OCI-LY3 (cell line): ENCODE data around the gene NID1.

ENCODE experiments used
- H2AFZ ChIP-seq: fragments of 200-600, 300-600 bp; shearing (Covaris generic); 2 replicates; pipeline ENCODE4 v1.6.0; 2014; ENCODE audit warnings: antibody characterized with exemption, low read depth, low read length
- H3K27ac ChIP-seq: fragments of 200-600, 300-600 bp; sonication (generic); 2 replicates; pipeline ENCODE4 v1.5.1; 2014; ENCODE audit warnings: mild to moderate bottlenecking, low read length, moderate library complexity, mixed read lengths
- H3K27me3 ChIP-seq: fragments of 200-600, 300-600 bp; sonication (generic); 2 replicates; pipeline ENCODE4 v1.6.1; 2014; ENCODE audit warnings: low read depth, low read length, mixed read lengths
- H3K36me3 ChIP-seq: fragments of 200-600, 300-600 bp; sonication (generic); replicated peaks from 2 replicates; pipeline ENCODE3; 2014; ENCODE audit warnings: low read depth, low read length, mixed read lengths
- H3K4me1 ChIP-seq: fragments of 300-600, 200-600 bp; sonication (generic); 2 replicates; pipeline ENCODE4 v1.6.1; 2014; ENCODE audit warnings: low read length, mixed read lengths
- H3K4me2 ChIP-seq: fragments of 200-600, 300-600 bp; sonication (generic); 2 replicates; pipeline ENCODE4 v1.6.1; 2014; ENCODE audit warnings: low read length, mixed read lengths
- H3K4me3 ChIP-seq: fragments of 300-600, 200-600 bp; sonication (generic); 2 replicates; pipeline ENCODE4 v1.5.1; 2014; ENCODE audit warnings: antibody characterized with exemption, mild to moderate bottlenecking, low read length, moderate library complexity
- H3K79me2 ChIP-seq: fragments of 300-600, 200-600 bp; shearing (Covaris generic); 2 replicates; pipeline ENCODE4 v1.6.1; 2014; ENCODE audit warnings: mild to moderate bottlenecking, low read length, mixed read lengths
- H3K9ac ChIP-seq: fragments of 300-600, 200-600 bp; shearing (Covaris generic); 2 replicates; pipeline ENCODE4 v1.6.0; 2014; ENCODE audit warnings: mild to moderate bottlenecking, low read length, moderate library complexity
- H3K9me3 ChIP-seq: fragments of 200-600, 300-600 bp; shearing (Covaris generic); 2 replicates; pipeline ENCODE4 v1.6.1; 2014; ENCODE audit warnings: low read length, mixed read lengths; ENCODE audit not compliant: insufficient read depth
- H4K20me1 ChIP-seq: fragments of 200-600, 300-600 bp; sonication (generic); 2 replicates; pipeline ENCODE4 v1.6.1; 2016; ENCODE audit warnings: low read length, mixed read lengths; ENCODE audit not compliant: insufficient read depth
- EZH2phosphoT487 ChIP-seq: fragments of 200-600 bp; shearing (Covaris generic); IDR thresholded peaks from 2 replicates; pipeline ENCODE4 v1.6.1; 2018; ENCODE audit warnings: antibody characterized with exemption, mixed run types, low read depth
- TF ChIP-seq, protein P1 (sequence below): fragments of 200-600, 300-600 bp; sonication (generic); IDR thresholded peaks from 2 replicates; pipeline ENCODE4 v1.5.1; 2014; ENCODE audit warnings: antibody characterized with exemption, low read length, low read depth

NID1 gene

DNA sequence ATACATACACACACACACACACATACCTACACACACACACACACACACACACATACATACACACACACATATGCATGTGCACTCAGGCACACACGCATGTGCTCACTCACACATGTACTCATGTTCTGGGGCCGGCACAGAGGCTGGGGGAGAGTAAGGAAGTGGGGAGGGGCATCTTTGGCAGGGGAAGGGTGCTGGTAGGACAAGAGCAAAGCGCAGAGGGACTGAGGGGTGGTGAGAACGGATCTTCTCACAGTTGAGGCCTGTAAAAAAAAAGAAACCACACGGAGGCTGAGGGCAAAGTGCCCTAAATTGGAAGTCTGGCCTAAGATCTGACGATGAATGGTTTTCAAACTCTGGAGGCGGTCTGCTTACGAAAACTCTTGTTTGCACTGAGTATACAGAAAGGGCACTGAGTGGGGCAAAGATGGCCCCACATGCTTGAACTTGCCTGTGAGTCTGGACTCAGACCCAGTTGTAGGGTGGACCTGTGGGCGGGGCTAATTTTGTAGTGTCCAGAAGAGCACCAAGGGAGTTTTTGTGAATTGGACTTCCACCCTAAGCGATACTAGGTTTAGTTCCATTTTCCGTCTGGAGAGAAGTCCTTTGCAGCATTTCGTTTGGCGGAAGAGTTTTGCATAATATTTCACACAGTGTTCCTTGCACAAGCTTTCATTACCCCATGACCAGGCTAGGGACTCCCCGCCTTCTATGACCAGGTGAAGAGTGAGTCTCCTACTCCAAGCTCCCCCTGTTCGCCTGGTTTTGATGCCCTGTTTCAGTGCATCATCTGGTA is 118.9 kb downstream of the NID1 start:
- Histone ChIP-seq H3K9me3 (no peaks in the 10 kb centered on the region), H3K36me3 (no peaks in the 10 kb centered on the region), H3K9ac (no peak overlapping the region), H3K4me1 (peaks cover 11% of the 10 kb centered on the region), H3K27me3 (peaks cover 56% of the 10 kb centered on the region), H3K4me2 (peak overlapping the region; percentile 50), H4K20me1 (no peaks in the 10 kb centered on the region), H2AFZ (no peak overlapping the region), H3K27ac (no peak overlapping the region), H3K79me2 (no peaks in the 10 kb centered on the region), H3K4me3 (peak overlapping the region; percentile 35; the same call in 1 of the 2 replicates)
- TF ChIP-seq, protein P1, sequence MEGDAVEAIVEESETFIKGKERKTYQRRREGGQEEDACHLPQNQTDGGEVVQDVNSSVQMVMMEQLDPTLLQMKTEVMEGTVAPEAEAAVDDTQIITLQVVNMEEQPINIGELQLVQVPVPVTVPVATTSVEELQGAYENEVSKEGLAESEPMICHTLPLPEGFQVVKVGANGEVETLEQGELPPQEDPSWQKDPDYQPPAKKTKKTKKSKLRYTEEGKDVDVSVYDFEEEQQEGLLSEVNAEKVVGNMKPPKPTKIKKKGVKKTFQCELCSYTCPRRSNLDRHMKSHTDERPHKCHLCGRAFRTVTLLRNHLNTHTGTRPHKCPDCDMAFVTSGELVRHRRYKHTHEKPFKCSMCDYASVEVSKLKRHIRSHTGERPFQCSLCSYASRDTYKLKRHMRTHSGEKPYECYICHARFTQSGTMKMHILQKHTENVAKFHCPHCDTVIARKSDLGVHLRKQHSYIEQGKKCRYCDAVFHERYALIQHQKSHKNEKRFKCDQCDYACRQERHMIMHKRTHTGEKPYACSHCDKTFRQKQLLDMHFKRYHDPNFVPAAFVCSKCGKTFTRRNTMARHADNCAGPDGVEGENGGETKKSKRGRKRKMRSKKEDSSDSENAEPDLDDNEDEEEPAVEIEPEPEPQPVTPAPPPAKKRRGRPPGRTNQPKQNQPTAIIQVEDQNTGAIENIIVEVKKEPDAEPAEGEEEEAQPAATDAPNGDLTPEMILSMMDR, result no peak
- TF ChIP-seq EZH2phosphoT487, result no peak

DNA sequence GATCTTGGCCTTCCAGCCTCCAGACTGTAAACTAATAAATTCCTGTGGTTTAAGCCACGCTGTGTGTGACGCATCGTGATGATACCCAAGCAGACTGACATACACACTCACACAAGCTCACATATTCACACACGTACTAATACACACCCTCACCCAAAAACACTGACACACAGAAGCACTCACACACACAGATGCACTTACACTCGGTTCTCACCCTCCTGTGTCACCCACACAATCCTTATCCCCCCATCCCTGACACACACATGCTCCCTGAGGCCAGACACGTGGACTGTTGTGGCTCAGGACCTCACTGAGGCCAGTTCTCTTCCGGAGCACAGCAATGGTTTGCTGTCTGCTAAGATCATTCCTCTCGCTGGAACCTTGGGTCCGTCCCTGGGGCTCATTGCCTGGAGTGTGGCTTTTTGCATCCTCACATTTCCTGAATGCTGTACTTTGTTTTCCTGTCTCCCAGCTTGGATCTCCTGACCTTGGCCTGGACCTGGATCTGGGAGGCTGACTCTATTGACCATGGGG is 121.2 kb downstream of the NID1 start:
- TF ChIP-seq EZH2phosphoT487, result no peak
- TF ChIP-seq, protein P1, result no peak
- Histone ChIP-seq H3K27me3 (peaks cover 57% of the 10 kb centered on the region), H3K4me1 (peaks cover 20% of the 10 kb centered on the region), H3K9me3 (no peaks in the 10 kb centered on the region), H3K4me3 (no peak overlapping the region), H2AFZ (no peak overlapping the region), H3K9ac (no peak overlapping the region), H4K20me1 (no peaks in the 10 kb centered on the region), H3K79me2 (no peaks in the 10 kb centered on the region), H3K4me2 (no peak overlapping the region), H3K27ac (no peak overlapping the region), H3K36me3 (no peaks in the 10 kb centered on the region)

DNA sequence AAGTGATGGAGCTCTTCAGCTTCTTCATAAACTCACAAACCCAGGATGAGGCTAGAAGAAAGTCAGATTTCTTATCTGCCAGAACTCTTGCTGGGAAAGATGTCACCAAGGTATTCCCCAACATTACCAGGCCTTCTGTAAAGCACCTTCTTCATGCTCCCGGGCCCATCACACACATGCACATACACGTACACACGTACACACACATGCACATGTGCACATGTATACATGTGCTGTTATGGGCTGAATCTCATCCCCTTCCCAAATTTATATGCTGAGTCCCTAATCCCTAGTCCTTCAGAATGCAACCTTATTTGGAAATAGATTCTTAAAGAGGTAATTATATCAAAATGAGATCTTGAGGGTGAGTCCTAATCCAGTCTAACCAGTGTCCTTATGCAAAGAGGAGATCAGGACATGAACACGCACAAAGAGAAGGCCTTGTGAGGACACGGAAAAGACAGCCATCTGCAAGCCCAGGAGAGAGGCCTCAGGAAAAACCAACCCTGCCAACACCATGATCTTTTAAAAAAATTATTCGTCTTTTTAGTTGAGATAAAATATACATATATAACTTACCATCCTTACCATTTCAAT is 121.8 kb downstream of the NID1 start:
- TF ChIP-seq, protein P1, result no peak
- TF ChIP-seq EZH2phosphoT487, result no peak
- no peaks in the 10 kb centered on the region for H3K79me2 ChIP-seq
- peaks cover 51% of the 10 kb centered on the region for H3K27me3 ChIP-seq
- no peak overlapping the region for H3K4me3 ChIP-seq
- H3K36me3 ChIP-seq, result no peaks in the 10 kb centered on the region
- H3K9ac ChIP-seq, result no peak overlapping the region
- H3K4me2 ChIP-seq, result no peak overlapping the region
- no peaks in the 10 kb centered on the region for H4K20me1 ChIP-seq
- H3K27ac ChIP-seq, result no peak overlapping the region
- H3K4me1 ChIP-seq, result peaks cover 26% of the 10 kb centered on the region
- H3K9me3 ChIP-seq, result no peaks in the 10 kb centered on the region
- no peak overlapping the region for H2AFZ ChIP-seq

DNA sequence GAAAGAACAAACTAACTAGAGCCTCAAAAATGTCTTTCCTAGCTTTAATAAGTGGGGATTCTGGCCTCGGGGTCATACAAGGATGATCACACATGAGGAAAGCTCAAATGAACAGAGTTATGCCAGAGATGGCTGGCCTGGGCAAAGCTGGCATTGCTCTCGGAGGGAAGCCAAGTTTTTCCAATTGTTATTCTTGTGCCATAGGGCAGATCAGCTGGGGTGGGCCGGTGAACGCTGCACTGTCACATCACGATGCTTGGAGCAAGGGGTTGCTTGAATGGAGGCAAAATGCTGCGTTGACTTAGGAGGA is 122.3 kb downstream of the NID1 start:
- H3K79me2 ChIP-seq, result no peaks in the 10 kb centered on the region
- H3K9me3 ChIP-seq, result no peaks in the 10 kb centered on the region
- no peak overlapping the region for H2AFZ ChIP-seq
- no peaks in the 10 kb centered on the region for H3K36me3 ChIP-seq
- H3K4me3 ChIP-seq, result no peak overlapping the region
- no peak overlapping the region for H3K27ac ChIP-seq
- no peak for TF ChIP-seq EZH2phosphoT487
- TF ChIP-seq, protein P1, result no peak
- H3K27me3 ChIP-seq, result peaks cover 48% of the 10 kb centered on the region
- no peak overlapping the region for H3K4me2 ChIP-seq
- peaks cover 26% of the 10 kb centered on the region for H3K4me1 ChIP-seq
- no peaks in the 10 kb centered on the region for H4K20me1 ChIP-seq
- no peak overlapping the region for H3K9ac ChIP-seq
